A673 (cell line): Measurements from ENCODE around the gene EYA4.

Source experiments
- EZH2 ChIP-seq: fragments of 200-600 bp; sonication (generic); IDR thresholded peaks from 2 replicates; pipeline ENCODE4 v1.6.1; 2017; ENCODE audit warnings: borderline replicate concordance, low read depth, mild to moderate bottlenecking, mixed read lengths, antibody characterized with exemption, low read length; ENCODE audit not compliant: poor library complexity, severe bottlenecking
- TF ChIP-seq, protein P1 (sequence below): fragments of 300-800, 200-600 bp; sonication (generic); conservative IDR thresholded peaks from 2 replicates; pipeline ENCODE4 v1.5.1; 2017; ENCODE audit warnings: low read depth, mild to moderate bottlenecking, antibody characterized with exemption, low read length, moderate library complexity, mixed read lengths

DNA sequence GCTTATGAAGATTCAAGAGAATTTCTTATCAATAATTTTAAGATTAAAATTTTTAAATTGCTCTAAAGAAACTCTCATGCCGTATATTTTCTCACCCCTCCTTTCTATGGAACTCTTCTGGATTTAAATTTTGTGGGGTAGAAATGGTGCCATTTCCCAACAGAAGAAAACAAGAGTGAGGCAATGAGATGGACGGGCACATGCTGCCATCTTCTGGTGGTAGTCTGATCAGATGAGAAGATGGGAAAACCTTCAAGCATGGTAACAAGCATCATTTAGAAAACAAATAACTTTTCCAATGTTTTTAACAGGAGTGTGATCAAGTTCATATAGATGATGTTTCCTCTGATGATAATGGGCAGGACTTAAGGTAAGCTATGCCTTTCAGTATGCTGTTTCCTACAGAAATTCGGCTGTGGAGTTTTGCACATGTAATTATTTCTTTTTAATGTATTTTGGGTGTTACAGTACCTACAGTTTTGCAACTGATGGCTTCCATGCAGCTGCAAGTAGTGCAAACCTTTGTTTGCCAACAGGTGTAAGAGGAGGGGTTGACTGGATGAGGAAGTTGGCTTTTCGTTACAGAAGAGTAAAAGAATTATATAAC is 271.4 kb downstream of the EYA4 start:
- TF ChIP-seq, protein P1, sequence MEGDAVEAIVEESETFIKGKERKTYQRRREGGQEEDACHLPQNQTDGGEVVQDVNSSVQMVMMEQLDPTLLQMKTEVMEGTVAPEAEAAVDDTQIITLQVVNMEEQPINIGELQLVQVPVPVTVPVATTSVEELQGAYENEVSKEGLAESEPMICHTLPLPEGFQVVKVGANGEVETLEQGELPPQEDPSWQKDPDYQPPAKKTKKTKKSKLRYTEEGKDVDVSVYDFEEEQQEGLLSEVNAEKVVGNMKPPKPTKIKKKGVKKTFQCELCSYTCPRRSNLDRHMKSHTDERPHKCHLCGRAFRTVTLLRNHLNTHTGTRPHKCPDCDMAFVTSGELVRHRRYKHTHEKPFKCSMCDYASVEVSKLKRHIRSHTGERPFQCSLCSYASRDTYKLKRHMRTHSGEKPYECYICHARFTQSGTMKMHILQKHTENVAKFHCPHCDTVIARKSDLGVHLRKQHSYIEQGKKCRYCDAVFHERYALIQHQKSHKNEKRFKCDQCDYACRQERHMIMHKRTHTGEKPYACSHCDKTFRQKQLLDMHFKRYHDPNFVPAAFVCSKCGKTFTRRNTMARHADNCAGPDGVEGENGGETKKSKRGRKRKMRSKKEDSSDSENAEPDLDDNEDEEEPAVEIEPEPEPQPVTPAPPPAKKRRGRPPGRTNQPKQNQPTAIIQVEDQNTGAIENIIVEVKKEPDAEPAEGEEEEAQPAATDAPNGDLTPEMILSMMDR: peak; percentile 78
- TF ChIP-seq EZH2: no peak
